HG02870 (cell line): ENCODE results near the gene EGLN1.
"Not testable (repeated sequence)": the region's sequence is repeated elsewhere in the genome, so short reads cannot be mapped to it uniquely, and the experiment has no call there.

Source experiments
- ATAC-seq: cut with Tn5 transposase; IDR thresholded peaks from one replicate; pipeline ENCODE4 v1.9.1; 2021; ENCODE audit warnings: mild to moderate bottlenecking, moderate library complexity; ENCODE audit not compliant: unreplicated experiment

Gene EGLN1

DNA sequence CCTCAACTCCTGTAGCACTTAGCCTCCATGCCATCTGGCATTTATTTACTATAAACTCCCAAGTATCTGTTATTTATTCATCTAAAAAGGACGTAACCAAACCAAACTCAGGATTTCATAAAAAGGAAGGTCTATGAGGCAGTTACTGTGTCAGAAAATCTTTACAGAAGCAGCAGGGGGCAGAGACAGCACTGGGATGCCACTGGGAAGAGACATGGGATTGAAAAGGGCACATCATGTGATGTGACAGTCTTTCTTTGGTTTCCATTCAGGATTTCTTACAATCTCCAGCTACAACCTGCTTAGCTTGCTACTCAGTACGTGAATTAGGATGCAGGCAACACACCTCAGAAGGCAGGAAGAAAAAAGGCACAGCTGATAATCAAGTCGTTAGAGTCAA lies 52.8 kb downstream of the EGLN1 start:
- ATAC-seq, result no peak

DNA sequence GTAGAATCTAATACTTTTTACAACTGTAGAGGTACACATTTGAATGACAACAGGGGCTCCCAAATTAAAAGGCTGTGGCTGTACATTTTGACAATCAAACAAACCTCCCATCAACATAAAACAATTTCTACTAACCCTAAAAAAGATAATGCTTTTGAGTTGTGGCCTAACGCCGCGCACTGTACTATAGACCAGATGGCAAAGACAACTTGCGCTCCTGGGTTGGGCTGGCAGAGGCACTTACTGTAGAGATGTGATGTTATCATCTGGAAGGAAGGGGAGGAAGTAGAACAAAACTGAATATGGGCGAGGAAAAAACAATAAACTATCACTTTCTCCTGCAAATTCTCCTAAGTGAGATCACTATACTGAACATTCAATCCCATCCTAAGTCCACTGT lies 57.9 kb downstream of the EGLN1 start:
- ATAC-seq, result no peak

DNA sequence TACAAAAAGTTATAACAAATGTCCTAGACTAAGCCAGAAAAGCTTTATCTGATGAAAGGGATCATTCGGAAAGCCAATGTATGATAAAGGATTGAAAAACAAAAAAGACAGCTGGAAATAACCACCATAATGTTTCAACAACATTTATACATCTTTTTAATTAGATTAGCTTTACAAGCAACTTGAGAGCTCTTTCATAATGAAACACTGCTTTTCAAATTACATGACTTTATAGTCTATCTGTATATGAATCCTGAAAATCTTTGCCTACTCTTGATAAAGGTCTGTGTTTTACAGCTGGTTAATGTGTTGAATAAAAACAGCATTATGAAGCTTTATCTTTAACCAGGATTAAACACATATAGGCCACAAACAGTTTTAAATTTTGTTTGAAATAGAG lies 58.5 kb downstream of the EGLN1 start:
- no peak for ATAC-seq

DNA sequence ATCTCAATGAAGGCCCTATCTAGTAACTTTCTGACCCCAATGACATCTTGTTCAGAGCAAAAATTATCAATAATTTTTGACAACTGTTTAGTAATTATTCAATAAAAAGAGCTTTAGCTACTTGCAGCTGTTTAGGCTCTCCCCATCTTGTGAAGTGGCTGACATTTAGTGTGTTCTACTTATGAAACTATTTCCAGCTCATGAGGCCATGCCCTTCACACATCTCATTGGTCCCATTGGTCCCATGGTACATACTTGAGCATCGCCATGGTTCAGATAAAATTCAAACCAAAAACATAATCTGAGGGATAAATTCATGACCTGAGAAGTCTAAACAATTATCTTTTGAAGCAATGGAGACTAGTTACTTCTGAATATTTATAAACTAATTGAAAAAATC lies 59.8 kb downstream of the EGLN1 start:
- no peak for ATAC-seq

DNA sequence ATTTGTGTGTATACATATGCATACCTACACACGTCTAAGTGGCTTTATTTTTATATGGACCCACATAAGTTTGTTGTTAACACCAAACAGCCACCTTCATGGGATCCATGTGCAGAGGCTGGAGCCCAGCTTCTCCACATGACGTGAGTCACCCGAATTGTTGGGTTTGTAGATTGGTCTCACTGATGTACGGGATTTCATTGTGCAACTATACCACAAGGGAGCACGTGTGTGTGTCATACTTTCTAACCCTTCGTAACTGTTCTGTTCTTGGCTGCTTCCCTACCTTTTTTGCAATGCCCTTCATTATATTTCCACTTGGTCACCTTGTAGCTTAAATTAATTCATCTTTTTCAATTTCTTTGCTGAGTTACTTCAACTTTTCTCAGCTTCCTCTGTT lies 63.0 kb downstream of the EGLN1 start:
- no peak for ATAC-seq

DNA sequence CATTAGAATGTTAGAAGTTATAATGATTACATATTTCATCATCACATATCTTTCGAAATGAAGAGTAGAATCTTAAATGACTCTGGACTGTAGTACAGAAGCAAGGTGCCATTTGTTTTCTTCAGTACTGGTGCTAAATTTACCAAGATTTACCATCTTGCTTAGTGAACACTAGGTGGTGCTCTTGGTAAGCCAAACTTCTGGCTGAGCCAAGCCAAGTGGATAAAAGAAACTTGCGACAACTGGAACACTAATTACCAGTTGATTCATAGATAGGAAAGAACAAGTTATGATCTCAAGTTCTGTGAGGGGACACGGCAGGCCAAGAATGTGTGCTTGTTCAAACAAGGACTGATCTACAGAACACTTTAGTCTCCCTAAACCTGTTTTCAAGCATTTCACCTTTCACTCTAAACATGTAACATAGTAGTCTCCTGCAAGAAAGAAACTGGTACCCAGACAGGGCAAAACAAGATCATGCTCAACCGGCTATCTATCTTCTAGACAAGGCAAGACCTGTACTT lies 64.2 kb downstream of the EGLN1 start:
- ATAC-seq, result peak; percentile 78

DNA sequence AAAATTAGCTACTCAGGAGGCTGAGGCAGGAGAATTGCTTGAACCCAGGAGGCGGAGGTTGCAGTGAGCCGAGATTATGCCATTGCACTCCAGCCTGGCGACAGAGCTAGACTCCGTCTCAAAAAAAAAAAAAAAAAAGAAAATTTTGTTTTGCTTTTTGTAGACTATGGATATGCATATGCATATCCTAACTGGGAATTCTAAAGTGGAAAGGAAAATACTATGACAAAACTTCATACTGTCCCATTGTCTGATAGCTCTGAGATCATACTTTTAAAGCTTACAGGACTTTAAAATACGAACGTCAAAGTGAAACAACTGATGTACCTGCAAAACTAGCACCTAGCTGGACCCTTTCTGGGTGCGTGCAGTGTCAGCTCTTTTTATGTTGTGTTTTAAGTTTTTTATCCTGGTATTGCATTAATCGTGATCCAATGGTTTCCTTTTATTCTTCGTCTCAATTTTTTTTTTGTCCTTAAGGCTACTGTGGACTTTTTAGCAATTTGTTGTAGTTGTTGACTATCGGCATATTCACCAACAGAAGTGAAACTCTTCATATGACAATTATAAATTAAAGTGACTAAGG lies 64.8 kb downstream of the EGLN1 start:
- no peak for ATAC-seq

DNA sequence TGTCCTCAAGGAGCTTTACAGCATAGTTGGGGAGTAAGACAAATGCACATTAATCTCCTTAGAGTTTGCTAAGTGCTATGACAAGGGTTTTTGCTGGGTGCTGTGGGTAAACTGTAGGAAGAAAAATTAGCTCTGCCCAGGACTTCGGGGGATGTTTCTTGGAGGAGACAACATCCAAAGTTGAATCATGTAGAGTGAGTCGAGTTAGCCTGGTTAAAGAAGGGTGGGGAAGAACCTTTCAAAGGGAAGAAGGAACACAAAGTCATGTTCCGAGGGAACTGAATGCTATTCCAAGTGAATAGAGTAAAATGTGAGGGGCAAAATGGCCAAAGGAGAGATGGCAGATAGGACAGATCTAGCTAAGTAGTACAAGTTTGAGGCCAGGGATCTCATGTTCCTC lies 66.9 kb downstream of the EGLN1 start:
- ATAC-seq, result no peak

DNA sequence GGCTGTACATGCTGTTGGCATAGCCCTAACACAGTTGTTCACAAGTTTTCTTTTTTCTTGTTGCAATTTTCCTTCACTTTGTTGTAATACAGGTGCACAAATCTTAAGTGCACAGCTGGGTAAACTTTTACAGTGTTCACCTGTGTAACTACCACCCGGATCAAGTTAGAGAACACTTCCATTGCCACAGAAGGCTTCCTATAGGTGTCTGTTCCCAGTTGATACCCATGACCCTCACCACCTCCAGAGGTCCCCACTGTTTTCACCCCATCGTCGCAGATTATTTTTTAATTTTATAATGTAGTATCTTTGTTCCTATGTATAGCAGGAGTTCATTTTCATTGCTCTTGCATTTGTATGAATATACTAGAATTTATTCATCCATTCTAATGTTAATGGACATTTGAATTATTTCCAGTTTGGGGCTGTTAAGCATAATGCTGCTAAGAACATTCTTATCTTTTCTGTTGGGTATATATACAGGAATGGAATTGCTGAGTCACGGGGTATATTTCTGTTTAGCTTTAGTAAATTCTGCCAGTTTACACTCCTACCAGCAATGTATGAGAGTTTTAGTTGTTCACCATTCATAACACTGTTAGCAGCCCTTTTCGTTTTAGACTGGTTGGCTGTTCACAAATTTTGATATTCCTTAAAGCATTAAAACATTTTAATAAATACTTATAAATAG lies 67.6 kb downstream of the EGLN1 start:
- ATAC-seq, result no peak

DNA sequence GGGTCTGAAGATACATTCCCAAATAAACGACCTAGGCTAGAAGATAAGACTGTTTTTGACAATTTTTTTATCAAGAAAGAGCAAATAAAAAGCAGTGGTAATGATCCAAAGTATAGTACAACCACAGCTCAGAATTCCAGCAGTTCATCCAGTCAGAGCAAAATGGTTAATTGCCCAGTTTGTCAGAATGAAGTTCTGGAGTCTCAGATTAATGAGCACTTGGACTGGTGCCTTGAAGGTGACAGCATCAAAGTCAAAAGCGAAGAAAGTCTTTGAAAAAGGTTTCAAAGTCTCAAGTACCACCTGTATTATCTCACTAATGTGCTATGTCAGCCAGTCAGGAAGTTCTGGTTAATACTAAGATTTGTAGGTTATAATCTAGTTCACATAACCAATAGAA lies 69.0 kb downstream of the EGLN1 start:
- ATAC-seq, result no peak

DNA sequence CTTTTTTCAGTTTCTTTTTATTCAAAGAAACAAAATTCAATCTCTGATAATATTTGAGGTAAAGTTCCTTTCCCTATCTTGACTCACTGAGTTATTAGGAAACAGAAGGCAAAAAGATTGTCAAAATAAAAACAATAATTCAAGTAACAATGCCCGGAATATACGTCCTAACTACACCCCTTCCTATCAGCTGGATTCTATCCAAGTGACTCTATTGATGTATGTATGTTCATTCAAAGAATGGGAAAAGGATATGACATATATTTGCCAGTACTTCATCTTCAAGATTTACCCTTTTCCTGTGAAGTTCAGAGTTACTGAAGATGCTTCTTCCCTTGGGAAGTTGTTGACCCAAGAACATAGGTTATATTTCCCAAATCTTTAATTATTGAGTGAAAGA lies 70.3 kb downstream of the EGLN1 start:
- no peak for ATAC-seq

DNA sequence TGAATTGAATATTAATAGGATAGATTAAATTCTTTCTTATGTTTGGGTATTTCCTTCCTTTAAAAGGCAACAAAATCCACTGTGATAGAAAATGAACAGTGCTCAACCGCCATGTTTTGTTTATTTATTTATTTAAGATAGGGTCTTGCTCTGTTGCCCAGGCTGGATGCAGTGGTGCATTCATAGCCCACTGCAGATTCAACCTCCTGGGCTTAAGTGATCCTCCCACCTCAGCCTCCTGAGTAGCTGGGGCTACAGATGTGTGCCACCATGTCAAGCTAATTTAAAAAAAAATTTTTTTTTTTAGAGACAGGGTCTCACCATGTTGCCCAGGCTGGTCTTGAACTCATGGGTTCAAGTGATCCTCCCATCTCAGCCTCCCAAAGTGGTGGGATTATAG lies 73.2 kb downstream of the EGLN1 start:
- not testable (repeated sequence) for ATAC-seq

DNA sequence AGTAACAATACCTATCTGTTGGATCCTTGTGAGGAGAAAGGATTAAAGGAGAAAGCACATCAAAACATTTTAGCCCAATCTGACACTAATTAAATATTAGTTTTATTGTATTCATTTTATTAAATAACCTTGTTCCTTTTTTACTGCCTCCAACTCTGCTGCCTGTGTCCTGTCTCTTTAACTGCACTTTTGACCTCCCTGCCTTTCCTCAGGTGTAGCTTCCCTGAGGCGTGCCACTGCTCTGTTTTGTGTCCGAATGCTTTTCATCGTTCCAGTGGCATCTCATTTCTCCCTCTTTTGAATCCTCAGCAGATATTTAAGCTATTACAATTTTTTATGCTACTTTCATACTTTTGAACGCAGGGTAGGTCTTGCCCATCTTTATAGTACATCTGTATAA lies 73.6 kb downstream of the EGLN1 start:
- no peak for ATAC-seq

DNA sequence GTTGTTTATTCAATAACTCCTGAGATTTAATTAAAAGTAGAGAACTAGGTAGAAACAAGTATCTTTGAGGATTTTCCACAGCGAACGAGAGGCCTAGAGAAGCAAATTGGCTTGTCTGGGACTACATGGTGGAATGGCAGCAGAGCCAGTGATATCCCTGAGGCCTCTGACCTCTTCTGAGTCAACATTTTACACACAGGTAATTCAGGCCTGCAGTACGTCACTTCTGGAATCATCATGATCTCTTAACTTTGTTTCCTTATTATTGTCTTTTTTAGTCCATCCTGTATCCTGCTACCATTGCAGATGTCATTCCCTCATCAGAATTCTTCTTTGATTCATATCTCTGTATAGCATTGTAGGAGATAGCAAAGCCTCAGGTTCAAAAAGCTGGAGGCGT lies 74.1 kb downstream of the EGLN1 start:
- ATAC-seq, result no peak

DNA sequence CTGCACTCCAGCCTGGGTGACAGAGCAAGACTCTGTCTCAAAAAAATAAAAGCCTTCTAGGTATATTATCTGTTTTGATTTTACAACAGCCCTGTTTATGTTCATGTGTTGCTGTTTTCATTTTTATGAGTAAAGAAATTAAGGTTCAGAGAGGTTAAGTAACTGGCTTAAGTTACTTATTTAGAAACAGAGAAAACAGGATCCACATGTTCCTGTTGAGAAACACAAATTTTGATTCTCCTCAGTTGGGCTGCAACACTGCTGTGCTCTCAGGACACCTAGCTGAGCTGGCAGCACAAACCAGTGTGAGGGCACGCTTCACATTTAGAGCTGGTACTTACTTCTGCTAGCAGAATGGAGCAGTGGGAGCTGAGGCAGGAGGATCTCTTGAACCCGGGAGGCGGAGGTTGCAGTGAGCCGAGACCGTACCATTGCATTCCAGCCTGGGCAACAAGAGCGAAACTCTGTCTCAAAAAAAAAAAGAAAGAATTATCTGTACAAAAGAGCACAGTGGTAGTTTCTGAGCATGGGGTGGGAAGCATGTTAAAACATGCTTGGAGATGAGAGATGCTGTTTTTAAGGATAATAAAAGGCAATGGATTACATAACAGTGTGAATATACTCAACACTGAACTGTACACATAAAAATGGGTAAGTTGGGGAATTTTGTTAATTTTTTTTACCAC lies 81.6 kb downstream of the EGLN1 start:
- no peak for ATAC-seq

DNA sequence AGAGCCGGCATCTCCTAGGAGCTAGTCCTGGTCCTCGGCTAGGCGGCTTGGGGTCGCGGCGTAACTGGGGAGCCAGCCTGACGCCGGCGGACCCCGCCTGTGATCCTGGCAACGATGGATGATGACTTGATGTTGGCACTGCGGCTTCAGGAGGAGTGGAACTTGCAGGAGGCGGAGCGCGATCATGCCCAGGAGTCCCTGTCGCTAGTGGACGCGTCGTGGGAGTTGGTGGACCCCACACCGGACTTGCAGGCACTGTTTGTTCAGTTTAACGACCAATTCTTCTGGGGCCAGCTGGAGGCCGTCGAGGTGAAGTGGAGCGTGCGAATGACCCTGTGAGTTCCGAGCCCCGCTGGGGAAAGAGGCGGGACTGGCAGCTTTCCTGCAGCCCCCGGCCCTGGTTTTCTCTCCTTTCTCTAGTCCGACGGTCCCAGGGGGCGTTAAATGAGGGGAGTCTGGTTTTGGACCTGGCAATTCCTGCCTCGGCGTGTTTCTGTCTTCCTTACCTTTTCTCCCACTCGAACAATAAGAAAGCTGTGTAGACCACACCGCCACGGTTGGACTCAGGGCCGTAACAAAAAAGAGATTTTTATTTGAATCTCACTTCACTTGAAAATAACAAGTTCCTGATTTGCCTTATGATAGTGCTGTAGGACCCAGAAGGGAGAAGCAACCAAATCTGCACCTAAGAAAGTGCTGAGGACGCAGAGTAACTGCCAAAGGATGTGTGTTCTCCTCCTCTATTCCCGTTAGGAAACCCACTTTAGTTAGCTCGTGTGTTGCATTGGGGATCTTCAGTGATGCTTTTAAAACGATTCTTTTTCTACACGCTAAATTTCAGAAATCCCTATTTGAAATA lies 83.6 kb downstream of the EGLN1 start, which contains the start of gene SPRTN:
Gene SPRTN (plus strand): TSS at position 24 of the 859 bp plus-strand sequence. CDS start 91 bp downstream, at position 115.
- ATAC-seq, result peak; percentile 1

DNA sequence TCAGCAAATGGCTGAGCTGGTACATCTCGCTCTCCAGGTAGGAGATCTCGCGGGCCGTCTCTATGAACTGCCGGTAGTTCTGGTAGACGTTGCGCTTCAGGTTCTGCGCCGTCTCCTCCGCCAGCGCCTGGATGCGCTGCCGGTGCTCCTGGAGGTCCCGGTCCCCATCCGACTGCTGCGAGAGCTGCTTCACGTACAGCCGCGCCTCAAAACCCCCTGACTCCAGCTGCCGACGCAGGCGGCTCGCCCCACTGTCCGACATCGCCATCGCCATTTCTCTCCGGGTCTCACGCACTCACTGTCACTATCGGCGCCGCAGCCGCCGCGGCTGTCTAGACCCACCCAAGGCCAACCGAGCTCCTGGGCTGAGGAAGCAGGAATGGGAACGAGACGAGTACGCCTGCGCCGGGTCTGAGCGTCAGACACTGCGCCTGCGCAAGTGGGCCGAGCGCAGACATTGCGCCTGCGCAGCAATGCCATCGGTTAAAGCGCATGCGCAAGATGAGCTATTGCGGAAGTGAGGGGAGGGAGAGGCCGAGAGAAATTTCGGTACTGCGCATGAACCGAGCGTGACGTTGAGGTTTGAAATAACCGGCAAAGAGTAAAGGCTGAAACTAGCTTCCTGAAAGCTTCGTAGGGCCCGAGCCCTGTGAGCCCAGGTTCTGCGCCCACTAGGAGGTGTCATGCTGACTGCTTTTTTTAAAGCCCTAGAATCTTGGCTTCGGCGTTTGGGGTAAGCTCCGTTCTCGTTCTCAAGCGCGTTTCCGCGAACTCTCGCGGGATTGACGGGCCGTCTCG lies 84.4 kb downstream of the EGLN1 start, which contains the start of gene EXOC8:
Gene EXOC8 (minus strand): TSS at position 381 of the 798 bp plus-strand sequence. CDS start 107 bp downstream, at position 274.
- peak; percentile 72 for ATAC-seq

DNA sequence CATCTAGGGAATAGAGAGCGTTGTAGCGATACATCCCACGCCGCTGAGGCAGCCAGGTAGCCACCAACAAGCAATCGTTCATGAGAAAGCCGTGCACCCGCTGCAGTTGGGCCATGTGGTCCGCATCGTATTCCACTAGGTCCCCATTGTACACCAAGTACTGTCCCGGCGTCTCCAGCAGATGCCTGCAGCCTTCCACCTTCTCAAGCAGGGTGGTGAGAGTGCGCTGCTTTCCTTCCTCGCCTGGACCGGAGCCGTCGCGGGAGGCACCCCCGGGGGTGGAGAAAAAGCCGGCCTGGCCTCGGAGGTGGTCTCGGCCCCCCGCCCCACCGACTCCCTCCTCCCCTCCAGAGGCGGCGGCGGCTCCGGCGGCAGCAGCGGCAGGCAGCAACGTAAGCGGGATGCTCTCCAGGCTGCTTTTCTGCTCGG lies 85.0 kb downstream of the EGLN1 start:
- no peak for ATAC-seq

DNA sequence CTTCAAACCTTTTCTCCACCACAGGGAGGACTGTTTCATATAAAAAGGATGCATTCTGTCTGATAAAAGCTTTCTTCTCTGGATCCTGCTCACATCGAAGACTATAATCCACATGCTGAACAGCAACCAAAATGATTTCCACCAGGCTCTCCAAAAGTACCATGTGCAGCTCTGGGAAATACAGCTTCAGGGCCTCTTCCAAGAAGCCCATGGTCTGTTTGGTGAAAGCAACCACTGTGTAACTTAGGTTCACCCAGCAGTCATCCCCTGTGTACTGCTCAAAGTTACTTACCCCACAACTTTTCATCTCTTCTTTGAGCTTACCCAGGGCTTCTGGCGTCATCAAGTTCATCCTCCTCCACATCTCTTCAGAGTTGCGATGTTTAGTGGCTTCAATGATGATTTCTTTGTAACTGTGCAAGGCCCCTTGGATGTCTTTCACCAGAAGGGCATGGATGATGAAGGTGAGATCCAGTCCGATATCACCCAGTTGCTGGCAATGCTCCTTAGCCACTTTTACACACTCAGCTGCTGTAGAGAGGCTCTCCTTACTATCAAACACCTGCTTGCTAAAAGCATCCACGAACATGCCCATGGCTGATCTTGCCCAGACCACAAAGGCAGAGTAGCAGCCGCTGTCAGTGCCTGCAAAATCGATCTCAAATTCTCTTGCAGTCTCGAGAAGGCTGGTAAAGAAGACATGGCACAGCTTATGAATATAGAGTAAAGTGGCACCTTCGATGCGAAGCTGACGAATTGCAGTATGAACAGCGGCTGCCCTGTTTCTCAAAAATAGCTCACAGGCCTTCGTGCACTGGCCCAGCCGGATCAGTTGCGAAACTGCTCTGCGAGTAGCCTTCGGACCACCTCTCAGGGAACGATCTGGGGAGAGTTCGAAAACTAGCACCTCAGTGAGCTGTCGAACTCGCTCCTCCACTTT lies 86.2 kb downstream of the EGLN1 start:
- no peak for ATAC-seq
